GM13976 (cell line): Measurements from ENCODE around the gene ARHGEF17.

Source experiments
- DNase-seq: peaks from one replicate; pipeline ENCODE4 v3.0.0; 2012; ENCODE audit warnings: low spot score
- in situ Hi-C: fragments of 300-500 bp; cut with MboI; formaldehyde crosslinking; loops from one replicate; pipeline ENCODE4 v1.12.0; 2022; ENCODE audit warnings: low sequenced_read_pairs, mixed read lengths, inconsistent platforms; ENCODE audit not compliant: unreplicated experiment
- TF ChIP-seq, protein P1 (sequence below): IDR thresholded peaks from 2 replicates; pipeline ENCODE4 v1.5.1; 2012; ENCODE audit warnings: borderline replicate concordance, mild to moderate bottlenecking; ENCODE audit not compliant: insufficient read depth; ENCODE audit errors: extremely low read depth, missing control alignments, control extremely low read depth

ARHGEF17 gene

DNA sequence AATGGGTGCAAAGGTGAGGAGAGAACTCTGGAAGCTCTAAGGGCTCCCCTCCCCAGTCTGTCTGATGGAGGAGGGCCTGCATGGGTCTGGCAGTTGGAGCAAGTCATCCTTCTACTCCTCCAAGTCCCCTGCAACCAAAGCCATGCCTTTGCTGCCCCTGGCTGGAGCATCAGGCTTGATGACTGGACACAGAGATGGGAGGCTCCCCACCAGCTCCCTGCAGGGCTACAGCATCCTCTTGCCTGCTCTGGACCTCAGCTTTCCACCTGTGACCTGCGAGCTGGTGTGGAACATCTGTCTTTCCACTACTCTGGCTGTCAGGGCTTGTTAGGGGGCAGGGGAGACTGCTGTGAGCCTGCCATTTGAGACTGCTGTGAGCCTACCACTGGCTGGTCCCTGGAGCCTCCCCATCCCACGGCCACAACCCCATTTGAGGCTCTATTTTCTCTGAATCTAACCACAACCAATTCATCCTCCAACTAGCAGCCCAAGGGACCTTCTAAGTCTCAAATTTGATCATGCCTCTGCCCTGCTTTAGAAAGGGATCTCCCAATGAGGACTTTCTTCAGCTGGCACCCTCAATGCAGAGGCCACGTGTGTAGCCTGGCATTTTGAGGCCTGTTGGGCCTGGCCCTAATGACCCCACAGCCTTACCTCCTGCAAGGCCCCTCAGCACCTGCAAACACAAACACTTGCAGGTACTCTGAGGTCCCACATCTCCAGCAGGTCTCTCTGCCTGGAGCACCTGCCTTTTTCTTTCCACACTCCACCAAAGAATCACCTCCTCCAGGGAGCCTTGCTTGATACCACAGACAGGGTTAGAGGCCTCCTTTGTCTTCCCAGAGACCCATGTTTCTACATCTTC is 26.0 kb upstream of the ARHGEF17 start:
- in situ Hi-C loops, result no loop called here
- DNase-seq, result no peak
- TF ChIP-seq, protein P1, sequence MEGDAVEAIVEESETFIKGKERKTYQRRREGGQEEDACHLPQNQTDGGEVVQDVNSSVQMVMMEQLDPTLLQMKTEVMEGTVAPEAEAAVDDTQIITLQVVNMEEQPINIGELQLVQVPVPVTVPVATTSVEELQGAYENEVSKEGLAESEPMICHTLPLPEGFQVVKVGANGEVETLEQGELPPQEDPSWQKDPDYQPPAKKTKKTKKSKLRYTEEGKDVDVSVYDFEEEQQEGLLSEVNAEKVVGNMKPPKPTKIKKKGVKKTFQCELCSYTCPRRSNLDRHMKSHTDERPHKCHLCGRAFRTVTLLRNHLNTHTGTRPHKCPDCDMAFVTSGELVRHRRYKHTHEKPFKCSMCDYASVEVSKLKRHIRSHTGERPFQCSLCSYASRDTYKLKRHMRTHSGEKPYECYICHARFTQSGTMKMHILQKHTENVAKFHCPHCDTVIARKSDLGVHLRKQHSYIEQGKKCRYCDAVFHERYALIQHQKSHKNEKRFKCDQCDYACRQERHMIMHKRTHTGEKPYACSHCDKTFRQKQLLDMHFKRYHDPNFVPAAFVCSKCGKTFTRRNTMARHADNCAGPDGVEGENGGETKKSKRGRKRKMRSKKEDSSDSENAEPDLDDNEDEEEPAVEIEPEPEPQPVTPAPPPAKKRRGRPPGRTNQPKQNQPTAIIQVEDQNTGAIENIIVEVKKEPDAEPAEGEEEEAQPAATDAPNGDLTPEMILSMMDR, result no peak

DNA sequence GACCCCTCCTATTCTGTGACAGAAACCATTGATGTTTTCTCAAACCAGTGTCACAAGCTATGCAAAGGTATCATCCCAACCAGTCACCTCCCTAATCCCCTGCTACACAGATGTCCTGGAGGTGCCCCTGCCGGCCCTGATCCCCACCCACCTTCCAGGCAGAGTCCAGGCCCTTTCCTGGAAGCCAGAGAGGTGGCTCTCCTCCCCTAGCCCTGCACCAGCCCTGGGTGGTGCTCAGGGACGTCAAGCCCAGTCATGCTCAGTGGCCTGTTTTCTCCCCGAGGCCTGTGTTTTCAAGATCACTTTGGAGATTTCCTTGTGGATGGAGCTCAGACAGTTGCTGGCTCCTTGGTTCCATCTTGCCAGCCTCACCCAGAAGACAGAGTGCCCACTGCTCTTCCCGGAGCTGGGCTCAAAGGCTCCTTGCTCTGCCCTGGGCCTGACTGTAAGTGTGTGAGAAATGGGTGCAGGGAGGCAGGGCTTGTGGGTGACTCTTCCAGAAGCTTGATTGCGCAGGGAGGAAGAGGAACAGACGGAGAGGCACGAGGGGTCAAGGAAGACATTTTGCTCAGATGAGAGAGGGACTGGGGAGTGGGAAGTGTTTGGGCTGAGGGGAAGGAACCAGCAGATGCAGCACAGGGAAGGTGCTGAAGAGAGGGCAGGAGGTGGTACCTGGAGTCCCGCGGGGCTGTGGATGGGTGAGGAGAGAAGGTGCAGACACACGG is 24.6 kb upstream of the ARHGEF17 start:
- in situ Hi-C loops, result no loop called here
- TF ChIP-seq, protein P1, result no peak

DNA sequence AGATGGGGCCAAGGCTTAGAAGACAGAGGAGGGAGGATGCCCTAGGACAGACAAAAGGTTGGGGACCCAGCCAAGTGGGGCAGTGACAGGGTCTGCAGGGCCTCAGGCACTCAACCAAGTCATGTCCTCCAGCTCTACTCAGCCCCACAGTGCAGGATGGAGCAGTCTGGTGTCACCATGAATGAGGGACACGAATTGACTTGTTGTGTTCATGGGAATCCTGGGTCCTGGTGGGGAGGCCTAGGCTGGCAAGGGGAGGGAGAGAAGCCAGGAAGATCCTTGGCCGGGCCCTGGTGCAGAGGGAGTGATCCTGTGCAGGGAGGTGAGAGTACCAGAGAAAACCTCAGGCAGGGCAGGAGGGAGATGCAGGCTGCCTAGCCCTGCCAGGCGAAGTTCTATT is 24.0 kb upstream of the ARHGEF17 start:
- DNase-seq, result no peak
- in situ Hi-C loops, result no loop called here
- TF ChIP-seq, protein P1, result no peak

More for the DNA sequence above, 24.6 kb upstream of the ARHGEF17 start:
- DNase-seq, result no peak

DNA sequence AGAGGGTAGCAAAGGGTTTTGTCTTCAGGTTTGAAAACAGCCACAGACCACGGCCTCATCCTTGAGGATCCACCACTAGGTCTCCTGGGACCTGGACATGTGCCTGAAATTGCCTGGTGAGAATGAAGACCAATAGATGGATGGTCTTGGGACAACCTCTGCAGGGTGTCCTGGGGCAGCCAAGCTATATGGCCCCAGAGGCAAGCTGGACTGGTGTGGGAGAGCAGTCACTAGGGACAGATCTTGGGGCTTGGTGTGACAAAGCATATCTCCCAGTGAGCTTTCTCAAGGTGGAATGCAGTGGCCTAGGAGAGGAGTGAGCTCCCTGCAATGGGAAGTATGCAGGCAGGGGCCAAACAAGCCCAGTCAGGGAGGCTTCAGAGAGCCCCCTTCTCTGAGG is 22.4 kb upstream of the ARHGEF17 start:
- TF ChIP-seq, protein P1, result no peak
- in situ Hi-C loops, result no loop called here
- DNase-seq, result no peak

DNA sequence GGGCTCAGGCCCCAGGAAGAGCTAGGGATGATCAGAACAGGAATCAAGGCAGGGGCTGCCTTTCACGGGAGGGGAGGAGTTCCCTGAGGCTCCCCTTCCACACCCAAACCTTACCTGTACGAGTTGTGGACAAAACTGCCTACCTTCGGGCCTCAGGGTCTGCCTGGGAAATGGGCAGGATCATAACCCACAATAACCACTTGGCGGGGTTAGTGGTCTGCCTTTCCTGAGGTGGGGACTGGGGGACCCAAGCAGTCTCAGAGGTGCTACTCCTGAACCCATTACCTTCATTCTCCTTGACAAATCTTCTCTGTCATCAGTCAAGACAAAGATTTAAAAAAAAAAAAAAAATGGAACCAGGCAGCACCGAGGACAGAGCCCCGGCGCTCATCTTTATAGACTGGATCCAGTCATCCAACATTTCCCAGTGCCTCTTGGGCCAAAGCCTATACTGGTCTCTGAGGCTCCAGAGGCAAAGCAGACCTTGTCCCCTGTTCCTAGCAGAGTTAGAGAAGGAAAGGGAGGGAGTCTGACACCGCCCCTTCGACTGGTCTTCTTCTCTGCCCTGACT is 21.8 kb upstream of the ARHGEF17 start:
- DNase-seq, result no peak
- TF ChIP-seq, protein P1, result no peak
- in situ Hi-C loops, result no loop called here

DNA sequence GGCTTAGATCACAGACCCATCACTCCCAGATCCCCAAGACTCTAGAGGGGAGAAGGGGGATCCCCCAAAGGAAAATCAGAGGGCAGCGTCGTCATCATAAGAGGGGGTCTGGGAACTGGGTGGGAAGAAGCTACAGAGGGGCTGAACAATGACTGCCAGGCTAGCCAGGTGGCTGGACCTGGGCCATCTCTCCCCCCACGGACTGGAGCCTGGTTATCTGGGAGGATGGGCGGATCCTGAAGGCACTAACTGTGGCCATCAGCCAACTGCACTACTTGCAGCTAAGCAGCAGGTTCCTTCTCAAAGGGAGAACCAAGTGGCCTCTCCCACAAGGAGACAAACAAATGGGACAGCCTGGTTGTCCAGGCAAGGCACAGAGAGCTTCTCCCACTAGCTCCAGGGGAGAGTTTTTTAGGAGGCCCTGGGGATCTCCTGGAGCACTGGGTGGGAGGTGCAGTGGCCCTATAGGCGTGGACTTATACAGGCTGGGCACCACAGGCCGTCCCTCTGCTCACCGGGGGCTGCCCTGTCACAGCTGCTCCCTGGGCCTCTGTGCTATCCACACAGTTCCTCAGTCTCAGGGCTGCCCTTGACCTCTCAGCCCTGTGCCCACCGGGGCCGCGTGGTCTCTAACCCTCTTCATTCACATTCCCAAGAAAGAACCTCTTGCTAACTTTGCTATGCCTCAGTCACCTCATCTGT is 20.5 kb upstream of the ARHGEF17 start:
- DNase-seq, result no peak
- TF ChIP-seq, protein P1, result no peak
- in situ Hi-C loops, result no loop called here
